ENCODE data around the gene SLC2A6. TPM values are rescaled to one million over a fixed set of nuclear protein-coding genes. Genes with fewer than 3 reads are reported as not detected.

SLC2A6 gene
- total RNA-seq, 4 donors from 2014 or later: 2.1 to 4.9 (median 4.1) TPM

GRCh38 chr9:133494636-133495326, 15.9 kb upstream of the SLC2A6 start:
- no peak for TF ChIP-seq CTCF (IDR thresholded peaks at IDR 0.05)
- ATAC-seq (ENCODE audit: low FRiP score) (no peak), DNase-seq (ENCODE audit: low spot score) (no peak)

GRCh38 chr9:133493845-133494540, 15.1 kb upstream of the SLC2A6 start:
- DNase-seq (ENCODE audit: low spot score): no peak
- no peak for TF ChIP-seq CTCF (IDR thresholded peaks at IDR 0.05)
- no peak for ATAC-seq (ENCODE audit: low FRiP score)

- ATAC-seq (ENCODE audit: low FRiP score): no peak
- no peak for DNase-seq (ENCODE audit: low spot score)
- no peak for TF ChIP-seq CTCF (IDR thresholded peaks at IDR 0.05)
Observed at GRCh38 chr9:133493428-133493827, 14.5 kb upstream of the SLC2A6 start.

- no peak for DNase-seq (ENCODE audit: low spot score)
- no peak for TF ChIP-seq CTCF (IDR thresholded peaks at IDR 0.05)
Observed at GRCh38 chr9:133492061-133493021, 13.4 kb upstream of the SLC2A6 start.

GRCh38 chr9:133491656-133491925, 12.7 kb upstream of the SLC2A6 start:
- DNase-seq (ENCODE audit: low spot score) (no peak), ATAC-seq (ENCODE audit: low FRiP score) (no peak)
- no peak for TF ChIP-seq CTCF (IDR thresholded peaks at IDR 0.05)

More at GRCh38 chr9:133492061-133493021, 13.4 kb upstream of the SLC2A6 start:
- ATAC-seq (ENCODE audit: low FRiP score): no peak

GRCh38 chr9:133490865-133491655, 12.2 kb upstream of the SLC2A6 start:
- TF ChIP-seq CTCF (IDR thresholded peaks at IDR 0.05): no peak
- DNase-seq (ENCODE audit: low spot score) (no peak), ATAC-seq (ENCODE audit: low FRiP score) (no peak)
